RWPE2 (cell line): ENCODE results near the gene LRGUK.

ENCODE experiments used
- ATAC-seq: fragments of 200-7000 bp; cut with Tn5 transposase; 3 replicates; pipeline ENCODE4 v1.9.1; 2021; ENCODE audit warnings: low read depth
- DNase-seq: peaks from one replicate; pipeline ENCODE4 v3.0.0-alpha.2; 2020; ENCODE audit warnings: low spot score
- H3K27ac ChIP-seq: fragments of 450-650 bp; 2 replicates; pipeline ENCODE4 v1.5.1; 2017; ENCODE audit warnings: mild to moderate bottlenecking; ENCODE audit not compliant: poor library complexity, severe bottlenecking
- H3K27me3 ChIP-seq: fragments of 250-450 bp; sonication (Bioruptor Pico); 2 replicates; pipeline ENCODE4 v1.5.1; 2021; ENCODE audit warnings: mild to moderate bottlenecking, moderate library complexity; ENCODE audit not compliant: insufficient read depth, poor library complexity, severe bottlenecking
- H3K36me3 ChIP-seq: fragments of 250-450 bp; sonication (Bioruptor Pico); 2 replicates; pipeline ENCODE4 v1.5.1; 2020; ENCODE audit warnings: low read depth, mild to moderate bottlenecking, moderate library complexity
- H3K4me1 ChIP-seq: fragments of 250-450 bp; sonication (Bioruptor Pico); 2 replicates; pipeline ENCODE4 v1.5.1; 2021; ENCODE audit warnings: mild to moderate bottlenecking, moderate library complexity; ENCODE audit not compliant: insufficient read depth, poor library complexity, severe bottlenecking
- H3K4me3 ChIP-seq: fragments of 250-450 bp; sonication (Bioruptor Pico); 2 replicates; pipeline ENCODE4 v1.5.1; 2021; ENCODE audit warnings: mild to moderate bottlenecking, moderate library complexity; ENCODE audit not compliant: severe bottlenecking
- H3K9me3 ChIP-seq: fragments of 250-450 bp; sonication (Bioruptor Pico); 2 replicates; pipeline ENCODE4 v1.5.1; 2021; ENCODE audit warnings: mild to moderate bottlenecking, moderate library complexity; ENCODE audit not compliant: severe bottlenecking
- TF ChIP-seq, protein P1 (sequence below): fragments of 450-650 bp; IDR thresholded peaks from one replicate; pipeline ENCODE4 v1.5.1; 2017; ENCODE audit warnings: mild to moderate bottlenecking, moderate library complexity; ENCODE audit not compliant: poor library complexity, severe bottlenecking

LRGUK gene

DNA sequence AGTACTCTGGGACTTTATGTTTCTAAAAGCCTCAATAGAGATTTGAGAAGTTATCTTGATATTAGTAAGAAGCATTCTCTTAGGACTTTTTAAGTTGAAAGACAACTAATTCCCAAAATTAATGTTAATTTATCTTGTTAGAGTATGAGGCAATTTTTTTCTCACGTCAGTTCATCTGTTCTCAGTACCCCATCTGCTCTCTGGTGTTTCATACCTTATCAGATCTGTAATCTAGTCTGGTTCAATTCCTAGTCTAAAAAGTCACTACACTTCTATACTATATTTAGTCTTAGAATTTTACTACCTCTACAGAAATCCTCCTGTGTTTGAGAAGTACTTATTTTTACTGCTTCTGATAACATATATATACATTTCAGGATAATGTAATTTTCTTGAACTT is 66.1 kb downstream of the LRGUK start:
- Histone ChIP-seq H3K27me3 (no peaks in the 10 kb centered on the region), H3K4me1 (no peaks in the 10 kb centered on the region), H3K4me3 (no peak overlapping the region), H3K9me3 (no peaks in the 10 kb centered on the region), H3K36me3 (no peaks in the 10 kb centered on the region), H3K27ac (no peak overlapping the region)
- TF ChIP-seq, protein P1, sequence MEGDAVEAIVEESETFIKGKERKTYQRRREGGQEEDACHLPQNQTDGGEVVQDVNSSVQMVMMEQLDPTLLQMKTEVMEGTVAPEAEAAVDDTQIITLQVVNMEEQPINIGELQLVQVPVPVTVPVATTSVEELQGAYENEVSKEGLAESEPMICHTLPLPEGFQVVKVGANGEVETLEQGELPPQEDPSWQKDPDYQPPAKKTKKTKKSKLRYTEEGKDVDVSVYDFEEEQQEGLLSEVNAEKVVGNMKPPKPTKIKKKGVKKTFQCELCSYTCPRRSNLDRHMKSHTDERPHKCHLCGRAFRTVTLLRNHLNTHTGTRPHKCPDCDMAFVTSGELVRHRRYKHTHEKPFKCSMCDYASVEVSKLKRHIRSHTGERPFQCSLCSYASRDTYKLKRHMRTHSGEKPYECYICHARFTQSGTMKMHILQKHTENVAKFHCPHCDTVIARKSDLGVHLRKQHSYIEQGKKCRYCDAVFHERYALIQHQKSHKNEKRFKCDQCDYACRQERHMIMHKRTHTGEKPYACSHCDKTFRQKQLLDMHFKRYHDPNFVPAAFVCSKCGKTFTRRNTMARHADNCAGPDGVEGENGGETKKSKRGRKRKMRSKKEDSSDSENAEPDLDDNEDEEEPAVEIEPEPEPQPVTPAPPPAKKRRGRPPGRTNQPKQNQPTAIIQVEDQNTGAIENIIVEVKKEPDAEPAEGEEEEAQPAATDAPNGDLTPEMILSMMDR = no peak
- ATAC-seq (no peak), DNase-seq (no peak)

DNA sequence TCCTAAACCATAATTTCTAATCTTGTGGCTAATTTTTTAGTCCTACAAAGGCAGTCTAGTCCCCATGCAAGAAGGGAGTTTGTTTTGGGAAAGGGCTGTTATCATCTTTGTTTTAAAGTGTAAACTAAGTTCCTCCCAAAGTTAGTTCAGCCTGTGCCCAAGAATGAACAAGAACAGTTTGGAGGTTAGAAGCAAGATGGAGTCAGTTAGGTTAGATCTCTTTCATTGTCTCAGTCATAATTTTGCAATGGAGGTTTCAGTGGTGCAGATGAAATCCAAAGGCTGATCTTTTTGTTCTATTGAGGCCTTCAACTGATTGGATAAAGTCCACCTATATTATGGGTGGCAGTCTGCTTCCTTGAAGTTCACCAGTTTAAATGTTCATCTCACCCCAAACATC is 68.1 kb downstream of the LRGUK start:
- Histone ChIP-seq H3K4me3 (no peak overlapping the region), H3K36me3 (no peaks in the 10 kb centered on the region), H3K9me3 (no peaks in the 10 kb centered on the region), H3K27me3 (no peaks in the 10 kb centered on the region), H3K4me1 (no peaks in the 10 kb centered on the region), H3K27ac (no peak overlapping the region)
- ATAC-seq (no peak), DNase-seq (no peak)
- TF ChIP-seq, protein P1 = no peak

DNA sequence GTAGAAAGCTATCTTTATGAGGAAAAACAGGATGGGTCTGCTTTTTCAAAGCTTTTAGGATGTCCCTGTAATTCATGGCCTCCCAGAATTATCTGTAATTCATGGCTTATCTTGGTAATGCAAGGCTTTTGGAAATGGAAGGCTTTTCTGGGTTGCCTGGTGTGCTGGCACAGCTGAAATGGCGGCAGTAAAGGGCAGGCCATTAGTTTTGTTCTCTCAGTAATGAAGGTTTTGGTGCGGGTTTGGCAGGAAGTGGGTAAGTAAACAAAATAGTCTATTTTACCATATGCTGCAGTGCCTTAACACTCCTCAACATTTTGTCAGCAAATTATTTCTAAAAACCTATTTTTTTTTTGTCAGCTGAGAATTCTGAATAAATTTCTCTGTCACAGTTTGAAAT is 69.3 kb downstream of the LRGUK start:
- ATAC-seq = no peak
- no peak for DNase-seq

DNA sequence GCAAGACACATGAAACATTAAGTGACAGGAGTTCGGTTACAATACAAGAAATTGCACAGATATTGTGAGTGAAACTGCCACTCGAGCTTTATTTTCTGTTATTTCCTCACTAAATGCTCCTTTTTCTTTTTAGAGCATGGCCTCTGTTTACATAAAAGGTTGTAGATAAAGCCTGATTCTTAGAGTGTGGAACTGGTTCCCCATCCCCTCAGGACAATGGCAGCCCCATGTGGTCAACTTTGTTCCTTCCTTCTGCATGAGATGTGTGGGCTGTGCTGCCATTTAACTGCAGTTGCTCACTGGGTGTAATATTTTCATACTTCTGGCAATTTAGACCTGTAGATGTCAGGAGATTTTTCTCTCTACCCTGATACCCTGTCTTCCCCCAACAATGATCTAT is 70.2 kb downstream of the LRGUK start:
- ATAC-seq = no peak
- no peak for DNase-seq
- TF ChIP-seq, protein P1 = no peak

More for the DNA sequence above, 69.3 kb downstream of the LRGUK start:
- Histone ChIP-seq H3K4me1 (no peaks in the 10 kb centered on the region), H3K36me3 (no peaks in the 10 kb centered on the region), H3K9me3 (no peaks in the 10 kb centered on the region), H3K4me3 (no peak overlapping the region), H3K27me3 (no peaks in the 10 kb centered on the region), H3K27ac (no peak overlapping the region)
- TF ChIP-seq, protein P1 = no peak

DNA sequence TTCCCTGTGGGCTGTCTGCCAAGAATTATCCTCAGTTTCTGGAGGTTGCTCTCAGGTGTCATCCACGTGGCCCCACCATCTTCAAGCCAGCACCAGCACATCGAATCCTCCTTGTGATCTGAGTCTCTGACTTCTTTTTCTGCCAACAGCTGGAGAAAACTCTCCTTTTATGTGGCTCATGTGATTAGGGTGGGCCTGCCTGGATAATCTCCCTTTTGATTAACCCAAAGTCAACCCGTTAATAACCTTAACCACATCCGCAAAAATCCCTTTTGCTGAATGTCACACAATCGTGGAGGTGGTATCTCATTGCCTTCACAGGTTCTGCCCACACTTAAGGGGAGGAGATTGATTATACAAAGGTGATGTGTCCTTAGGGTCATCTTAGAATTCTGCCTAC is 73.8 kb downstream of the LRGUK start:
- no peaks in the 10 kb centered on the region for H3K36me3 ChIP-seq
- no peak overlapping the region for H3K27ac ChIP-seq
- H3K27me3 ChIP-seq = peaks cover 2% of the 10 kb centered on the region
- H3K4me1 ChIP-seq = no peaks in the 10 kb centered on the region
- TF ChIP-seq, protein P1 = no peak
- no peak overlapping the region for H3K4me3 ChIP-seq
- DNase-seq (no peak), ATAC-seq (no peak)
- no peaks in the 10 kb centered on the region for H3K9me3 ChIP-seq

More for the DNA sequence above, 70.2 kb downstream of the LRGUK start:
- Histone ChIP-seq H3K36me3 (no peaks in the 10 kb centered on the region), H3K4me3 (no peak overlapping the region), H3K27ac (no peak overlapping the region), H3K27me3 (no peaks in the 10 kb centered on the region), H3K4me1 (no peaks in the 10 kb centered on the region), H3K9me3 (no peaks in the 10 kb centered on the region)
